Measurements from ENCODE around the gene GTF3C4. TPM values are rescaled to one million over a fixed set of nuclear protein-coding genes. Genes with fewer than 3 reads are reported as not detected.

GTF3C4 gene
- total RNA-seq, 6 donors from 2014 or later = 6.4 to 20.9 (median 14.2) TPM

DNA sequence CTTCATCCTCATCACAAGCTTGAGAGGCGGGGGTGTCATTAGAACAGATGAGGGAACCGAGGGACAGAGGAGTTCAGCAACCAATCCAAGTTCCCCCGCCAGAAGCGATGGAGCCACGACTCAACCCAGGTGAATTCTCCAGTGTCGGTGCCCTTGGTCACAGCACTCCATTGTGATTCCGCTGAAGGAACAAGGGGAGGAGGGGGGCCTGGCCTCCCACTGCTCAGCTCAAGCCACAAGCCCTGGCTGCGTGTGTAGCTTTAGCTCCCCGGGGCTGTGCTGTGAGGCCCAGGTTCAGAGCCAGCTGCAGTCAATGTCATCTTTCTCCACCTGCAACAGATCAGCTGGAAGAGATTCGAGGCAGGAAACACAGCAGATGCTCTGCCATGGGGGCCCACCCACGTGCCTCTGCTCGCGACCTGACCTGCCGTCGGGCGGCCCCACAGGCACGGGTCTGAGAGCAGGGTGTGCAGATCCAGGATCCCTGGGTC lies 72.6 kb downstream of the GTF3C4 start:
- H3K27me3 ChIP-seq = peaks cover 0 to 9% (median 0%) of the 10 kb centered on the region in 4 donors
- no peaks in the 10 kb centered on the region for H3K36me3 ChIP-seq
- no peaks in the 10 kb centered on the region for H3K4me1 ChIP-seq
- DNase-seq = peak in 1 of 2 donors; percentile 58
- TF ChIP-seq EP300 (IDR thresholded peaks at IDR 0.05) (no peak), POLR2AphosphoS5 (IDR thresholded peaks at IDR 0.05) (no peak), POLR2A (IDR thresholded peaks at IDR 0.05) (no peak)
- TF ChIP-seq, protein P1, sequence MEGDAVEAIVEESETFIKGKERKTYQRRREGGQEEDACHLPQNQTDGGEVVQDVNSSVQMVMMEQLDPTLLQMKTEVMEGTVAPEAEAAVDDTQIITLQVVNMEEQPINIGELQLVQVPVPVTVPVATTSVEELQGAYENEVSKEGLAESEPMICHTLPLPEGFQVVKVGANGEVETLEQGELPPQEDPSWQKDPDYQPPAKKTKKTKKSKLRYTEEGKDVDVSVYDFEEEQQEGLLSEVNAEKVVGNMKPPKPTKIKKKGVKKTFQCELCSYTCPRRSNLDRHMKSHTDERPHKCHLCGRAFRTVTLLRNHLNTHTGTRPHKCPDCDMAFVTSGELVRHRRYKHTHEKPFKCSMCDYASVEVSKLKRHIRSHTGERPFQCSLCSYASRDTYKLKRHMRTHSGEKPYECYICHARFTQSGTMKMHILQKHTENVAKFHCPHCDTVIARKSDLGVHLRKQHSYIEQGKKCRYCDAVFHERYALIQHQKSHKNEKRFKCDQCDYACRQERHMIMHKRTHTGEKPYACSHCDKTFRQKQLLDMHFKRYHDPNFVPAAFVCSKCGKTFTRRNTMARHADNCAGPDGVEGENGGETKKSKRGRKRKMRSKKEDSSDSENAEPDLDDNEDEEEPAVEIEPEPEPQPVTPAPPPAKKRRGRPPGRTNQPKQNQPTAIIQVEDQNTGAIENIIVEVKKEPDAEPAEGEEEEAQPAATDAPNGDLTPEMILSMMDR (IDR thresholded peaks at IDR 0.05) = no peak
- H3K4me3 ChIP-seq = no peak overlapping the region
- no peak for ATAC-seq (ENCODE audit: low FRiP score in 2 of 2)
- WGBS, 2 donors = 64 to 68% methylated on average over 9 to 17 of the region's 17 CpGs
- H3K27ac ChIP-seq = no peak overlapping the region
- no peaks in the 10 kb centered on the region for H3K9me3 ChIP-seq

DNA sequence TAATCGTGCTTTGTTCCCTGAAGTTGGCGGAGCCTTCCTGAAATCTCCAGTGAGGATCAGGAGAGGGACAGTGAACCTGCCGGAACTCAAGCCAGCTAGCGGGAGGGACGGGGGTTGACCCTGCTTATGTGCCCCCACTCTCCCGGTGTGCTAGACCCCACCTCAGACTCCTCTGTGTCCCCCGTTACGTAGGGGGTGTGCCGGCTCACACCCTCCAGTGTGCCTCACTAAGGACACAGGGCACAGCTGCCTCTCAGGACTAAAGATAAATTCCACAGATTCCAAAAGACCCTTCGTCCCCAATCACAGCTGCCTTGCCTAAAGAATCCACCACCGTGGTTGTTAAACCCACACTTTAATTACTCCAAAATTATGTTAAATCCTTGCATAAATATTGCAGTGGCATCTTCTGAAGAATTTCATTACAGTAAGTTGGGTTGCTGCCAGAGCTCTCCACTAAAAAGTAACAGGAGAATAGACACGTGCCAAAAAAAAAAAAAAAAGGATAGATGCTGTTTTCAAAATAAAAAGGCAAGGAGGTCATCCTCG lies 73.7 kb downstream of the GTF3C4 start:
- Histone ChIP-seq H3K9me3 (no peaks in the 10 kb centered on the region), H3K4me3 (no peak overlapping the region), H3K4me1 (no peaks in the 10 kb centered on the region), H3K36me3 (no peaks in the 10 kb centered on the region), H3K27ac (no peak overlapping the region), H3K27me3 (peaks cover 0 to 9% (median 0%) of the 10 kb centered on the region in 4 donors)
- DNase-seq (no peak), ATAC-seq (ENCODE audit: low FRiP score in 2 of 2) (no peak)
- TF ChIP-seq POLR2A (IDR thresholded peaks at IDR 0.05) (no peak), EP300 (IDR thresholded peaks at IDR 0.05) (no peak), POLR2AphosphoS5 (IDR thresholded peaks at IDR 0.05) (no peak)
- TF ChIP-seq, protein P1 (IDR thresholded peaks at IDR 0.05) = no peak
- 30 to 41% methylated on average over 12 to 13 of the region's 13 CpGs for WGBS, 2 donors

Other genes with a start within 250 kb of the GTF3C4 start
- gene BARHL1, start 87.9 kb upstream of the GTF3C4 start, total RNA-seq = not detected
- 10 to 100 TPM; 13.5 to 22.1 (median 18.8) TPM for gene DDX31, start 481 bp upstream of the GTF3C4 start, total RNA-seq
- 1 to 10 TPM in 5 of 6 donors, under 1 TPM in 1; 0.44 to 8.4 (median 3.6) TPM for gene AK8, start 207.8 kb downstream of the GTF3C4 start, total RNA-seq
- gene SPACA9, start 208.4 kb downstream of the GTF3C4 start, total RNA-seq = 10 to 100 TPM in 2 of 6 donors, 1 to 10 TPM in 4; 4.4 to 27.1 (median 7.1) TPM